Stimulated activated CD4-positive, alpha-beta T cell treated with anti-CD3 and anti-CD28 coated beads, Interleukin-4, amount 100 ng/mL, for 4 hours (primary cell): ENCODE results near the gene PGR.

Source experiments
- DNase-seq, 2 experiments: peaks; one replicate each; pipeline ENCODE4 v3.0.0-alpha.2; 2020

PGR gene

DNA sequence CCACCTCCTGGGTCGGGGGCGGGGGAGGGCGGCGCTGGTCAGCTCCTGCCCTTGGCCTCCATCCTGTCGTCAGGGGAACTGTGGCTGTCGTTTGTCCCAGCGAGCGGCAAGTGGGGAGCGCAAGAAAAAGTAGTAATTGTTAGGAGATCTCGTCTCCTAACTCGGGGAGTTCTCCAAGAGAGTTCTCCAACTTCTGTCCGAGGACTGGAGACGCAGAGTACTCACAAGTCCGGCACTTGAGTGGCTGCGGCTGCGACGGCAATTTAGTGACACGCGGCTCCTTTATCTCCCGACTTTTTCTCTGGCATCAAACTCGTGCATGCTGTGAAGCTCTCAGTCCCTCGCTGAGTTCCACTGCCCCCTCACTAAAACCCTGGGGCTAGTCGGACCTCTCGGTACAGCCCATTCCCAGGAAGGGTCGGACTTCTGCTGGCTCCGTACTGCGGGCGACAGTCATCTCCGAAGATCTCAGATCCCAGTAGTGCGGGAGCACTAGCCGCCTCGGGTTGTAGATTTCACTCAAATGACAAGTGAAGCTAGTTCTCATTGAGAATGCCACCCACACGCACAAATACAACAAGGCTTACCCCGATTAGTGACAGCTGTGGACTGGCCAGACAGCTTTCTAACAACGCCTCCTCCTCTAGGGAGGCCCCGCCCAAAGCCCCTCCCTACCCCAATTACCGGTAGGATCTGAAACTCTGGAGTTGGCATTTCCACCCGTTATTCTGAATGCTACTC lies at the start of gene PGR:
TSS of gene PGR (minus strand) at position 611 of the 741 bp plus-strand sequence. CDS start 743 bp downstream, outside the sequence.
- no peak for DNase-seq

DNA sequence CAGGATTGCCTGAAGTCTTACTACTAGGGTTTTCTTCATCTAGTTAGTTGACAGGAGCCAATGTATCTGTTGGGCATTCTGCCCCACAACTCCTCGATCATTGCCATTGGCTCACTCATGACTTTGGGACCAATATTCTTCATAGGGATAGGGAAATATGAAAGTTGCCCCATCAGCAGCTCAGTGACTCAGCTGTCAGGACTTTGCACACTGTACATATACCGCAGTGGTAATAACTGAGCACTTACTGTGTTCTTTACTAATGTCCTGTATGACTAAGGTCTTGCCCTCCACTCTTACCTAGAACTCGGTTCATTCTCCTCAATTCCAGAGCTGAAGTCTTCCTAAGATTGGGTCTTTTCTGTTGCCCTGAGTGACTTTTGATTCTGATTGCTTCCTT lies 46.8 kb upstream of the PGR start:
- no peak for DNase-seq

DNA sequence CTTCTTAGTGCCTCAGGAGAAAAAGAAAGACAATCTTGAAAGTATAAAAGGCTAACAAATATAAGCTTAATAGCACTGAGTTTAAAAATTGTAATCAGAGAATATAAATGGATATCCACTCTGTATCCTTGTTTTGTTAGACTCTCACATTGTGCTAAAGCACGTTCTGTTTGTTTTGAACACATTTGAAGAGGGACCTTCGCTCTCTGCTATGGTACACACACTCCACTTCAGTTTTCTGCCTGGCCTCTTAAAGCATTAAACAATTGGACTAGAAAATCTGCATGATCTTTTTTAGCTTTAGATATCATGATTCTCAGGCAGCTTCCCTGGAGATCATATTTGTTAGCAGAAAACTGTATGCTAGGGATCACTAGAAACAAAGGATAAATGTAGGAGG lies 40.3 kb upstream of the PGR start:
- DNase-seq = no peak

DNA sequence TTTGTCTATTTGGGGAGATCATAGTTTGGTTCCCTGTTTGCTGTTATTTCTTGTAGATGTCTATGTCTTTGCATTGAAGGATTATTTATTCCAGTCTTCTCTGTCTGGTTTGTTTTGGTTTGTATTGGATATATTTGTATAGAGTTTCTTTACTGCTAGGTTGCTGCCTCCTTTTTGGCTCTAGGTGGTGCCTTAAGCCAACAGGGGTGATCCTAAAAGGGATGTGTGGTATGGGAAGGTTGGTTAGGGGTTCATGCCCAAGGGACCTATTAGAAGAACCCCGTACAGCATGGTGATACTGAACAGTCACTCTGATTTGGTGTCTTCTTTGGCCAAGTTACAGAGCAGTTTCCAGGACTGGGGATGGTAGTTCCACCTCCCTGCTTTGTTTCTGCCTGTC lies 36.4 kb upstream of the PGR start:
- no peak for DNase-seq

DNA sequence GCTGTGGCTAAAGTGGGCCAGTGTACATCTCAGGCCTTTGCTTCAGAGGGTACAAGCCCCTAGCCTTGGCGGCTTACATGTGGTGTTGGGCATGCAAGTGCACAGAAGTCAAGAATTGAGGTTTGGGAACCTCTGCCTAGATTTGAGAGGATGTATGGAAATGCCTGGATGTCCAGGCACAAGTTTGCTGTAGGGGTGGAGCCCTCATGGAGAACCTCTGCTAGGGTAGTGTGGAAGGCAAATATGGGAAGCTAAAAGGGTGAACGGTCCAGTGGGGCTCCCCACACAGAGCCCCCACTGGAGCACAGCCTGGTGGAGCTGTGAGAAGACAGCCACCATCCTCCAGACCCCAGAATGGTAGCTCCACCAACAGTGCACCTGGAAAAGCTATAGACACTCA lies 28.5 kb upstream of the PGR start:
- no peak for DNase-seq

DNA sequence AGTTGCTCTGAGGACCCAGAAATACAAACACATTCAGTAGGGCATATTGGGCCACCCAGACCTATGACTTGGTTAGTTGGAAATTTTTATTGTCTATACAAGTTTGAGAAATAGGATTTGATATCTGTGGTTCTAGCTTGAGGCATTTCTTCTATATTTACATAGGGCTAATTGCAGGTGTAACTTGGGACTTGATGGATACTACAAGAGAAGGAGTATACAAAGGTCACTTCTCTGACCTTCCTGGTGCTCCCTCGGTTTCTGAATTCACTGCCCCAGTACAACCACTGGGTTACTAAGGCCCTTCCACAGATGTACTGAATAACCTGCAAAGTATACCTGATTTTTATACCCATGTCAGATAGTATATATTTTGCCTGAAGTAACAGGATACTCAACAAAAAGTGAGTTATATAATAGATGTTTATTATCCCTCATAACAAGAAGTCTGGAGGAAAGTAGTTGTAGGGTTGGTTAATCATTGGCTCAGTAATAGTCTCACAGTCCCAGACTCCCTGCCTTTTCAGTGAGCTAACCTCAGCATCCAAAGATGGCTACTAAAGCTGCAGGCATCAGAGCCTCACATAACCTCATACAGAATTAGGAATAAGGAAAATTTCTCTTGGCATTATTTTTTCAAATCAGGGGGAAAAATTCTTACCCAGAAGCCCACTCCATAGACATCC lies 8.8 kb upstream of the PGR start:
- no peak for DNase-seq

DNA sequence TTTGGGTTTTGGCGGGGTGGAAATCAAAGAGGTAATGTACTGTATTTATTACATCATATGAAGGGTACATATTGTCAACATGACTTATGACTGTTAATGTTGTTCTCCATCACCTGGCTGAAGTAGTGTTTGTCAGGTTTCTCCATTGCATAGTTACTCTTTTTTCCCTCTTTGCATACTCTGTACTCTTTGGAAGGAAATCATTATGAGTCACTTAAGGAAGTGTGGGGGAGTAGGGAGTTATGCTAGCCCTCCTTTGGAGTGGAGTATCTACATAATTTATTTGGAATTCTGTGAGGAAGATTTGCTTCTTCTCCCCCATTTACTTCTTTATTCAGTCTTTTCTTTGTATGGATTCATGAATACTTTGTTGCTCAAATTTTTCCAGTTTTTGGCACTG lies 3.6 kb upstream of the PGR start:
- DNase-seq = no peak

DNA sequence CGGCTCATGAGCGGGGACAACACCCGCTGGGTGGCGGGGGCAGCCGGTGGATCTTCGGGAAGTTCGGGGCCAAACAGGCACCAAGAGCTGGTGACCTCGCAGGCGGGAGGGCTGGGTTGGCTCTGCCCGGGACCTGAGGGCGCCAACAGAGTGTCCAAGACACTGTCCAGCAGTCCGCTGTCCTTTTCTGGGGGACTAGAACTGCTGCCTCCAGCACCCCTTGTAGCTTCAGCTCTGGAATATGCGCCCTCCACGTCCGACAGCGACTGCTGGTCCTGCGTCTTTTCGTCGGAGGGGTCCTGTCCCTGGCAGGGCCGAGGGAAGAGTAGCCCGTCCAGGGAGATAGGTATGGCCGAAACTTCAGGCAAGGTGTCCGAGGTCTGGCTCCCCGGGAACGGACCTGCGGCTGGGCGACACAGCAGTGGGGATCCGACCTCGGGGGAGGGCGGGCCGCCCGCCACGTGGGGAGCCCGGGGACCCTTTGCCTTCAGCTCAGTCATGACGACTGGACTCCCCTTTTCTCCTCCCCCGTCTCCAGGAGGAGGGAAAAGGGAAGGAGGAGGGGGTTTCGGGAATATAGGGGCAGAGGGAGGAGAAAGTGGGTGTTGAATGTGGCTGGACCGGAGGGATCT lies 926 bp downstream of the PGR start:
- no peak for DNase-seq

DNA sequence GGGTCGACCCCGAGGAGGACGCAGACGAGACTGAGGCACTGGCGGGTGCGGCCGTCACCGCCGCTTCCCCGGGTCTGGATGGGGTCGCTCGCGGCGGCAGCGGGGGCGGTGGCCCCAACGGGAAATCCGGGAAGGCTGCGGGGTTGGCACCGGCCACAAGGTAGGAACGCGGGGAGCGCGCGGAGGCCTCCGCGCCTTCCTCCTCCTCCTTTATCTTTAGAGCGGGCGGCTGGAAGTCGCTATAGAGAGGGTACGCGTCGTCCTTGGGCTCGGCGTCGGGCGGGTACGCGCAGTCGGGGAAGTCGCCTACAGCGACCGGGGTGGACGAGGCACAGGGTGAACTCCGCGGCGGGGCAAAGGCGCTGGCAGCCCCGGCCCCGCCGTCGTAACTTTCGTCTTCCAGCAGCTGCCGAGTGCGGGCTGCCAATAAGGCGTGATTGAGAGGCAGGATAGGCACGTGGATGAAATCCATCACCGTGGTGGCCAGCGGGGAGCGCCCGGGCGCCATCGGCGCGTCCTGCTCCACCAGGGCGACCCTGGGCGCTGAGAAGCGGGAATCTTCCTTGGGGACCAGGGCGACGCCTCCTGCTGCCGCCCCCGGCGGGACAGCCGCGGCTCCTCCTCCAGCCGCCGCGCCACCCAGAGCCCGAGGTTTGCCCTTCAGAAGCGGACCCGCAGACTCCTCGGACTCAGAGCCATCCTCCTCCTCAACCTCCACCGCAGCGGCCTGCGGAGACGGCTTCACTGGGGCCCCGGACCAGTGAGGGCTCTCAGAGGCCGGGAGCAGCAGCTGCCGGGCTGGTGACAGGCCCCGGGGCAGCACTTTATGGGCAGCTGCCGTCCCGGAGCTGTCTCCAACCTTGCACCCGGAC lies 1.7 kb downstream of the PGR start:
- no peak for DNase-seq

DNA sequence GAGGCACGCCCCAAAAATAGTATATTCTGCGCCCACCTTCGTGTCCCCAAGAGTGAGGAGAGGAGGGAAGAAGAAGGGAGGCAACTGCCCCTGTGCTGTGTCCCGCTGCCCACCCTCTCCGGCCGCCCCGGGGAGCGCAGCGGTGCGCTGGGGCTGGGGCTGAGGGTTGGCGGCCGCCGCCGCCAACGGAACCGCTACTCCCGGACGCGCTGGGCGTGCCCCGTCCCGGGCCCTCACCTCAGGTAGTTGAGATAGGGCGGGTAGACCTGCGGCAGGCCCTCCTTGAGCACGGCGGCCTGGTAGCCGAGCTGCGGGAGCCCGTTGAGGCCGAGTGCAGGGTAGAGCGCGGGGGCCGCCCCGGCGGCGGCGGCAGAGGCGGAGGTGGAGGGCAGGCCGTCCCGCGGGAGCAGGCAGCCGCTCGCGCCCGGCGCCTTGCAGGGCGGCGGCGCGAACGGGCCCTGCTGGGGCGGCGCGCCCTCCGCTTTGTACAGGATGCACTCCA lies 2.4 kb downstream of the PGR start:
- DNase-seq = no peak

DNA sequence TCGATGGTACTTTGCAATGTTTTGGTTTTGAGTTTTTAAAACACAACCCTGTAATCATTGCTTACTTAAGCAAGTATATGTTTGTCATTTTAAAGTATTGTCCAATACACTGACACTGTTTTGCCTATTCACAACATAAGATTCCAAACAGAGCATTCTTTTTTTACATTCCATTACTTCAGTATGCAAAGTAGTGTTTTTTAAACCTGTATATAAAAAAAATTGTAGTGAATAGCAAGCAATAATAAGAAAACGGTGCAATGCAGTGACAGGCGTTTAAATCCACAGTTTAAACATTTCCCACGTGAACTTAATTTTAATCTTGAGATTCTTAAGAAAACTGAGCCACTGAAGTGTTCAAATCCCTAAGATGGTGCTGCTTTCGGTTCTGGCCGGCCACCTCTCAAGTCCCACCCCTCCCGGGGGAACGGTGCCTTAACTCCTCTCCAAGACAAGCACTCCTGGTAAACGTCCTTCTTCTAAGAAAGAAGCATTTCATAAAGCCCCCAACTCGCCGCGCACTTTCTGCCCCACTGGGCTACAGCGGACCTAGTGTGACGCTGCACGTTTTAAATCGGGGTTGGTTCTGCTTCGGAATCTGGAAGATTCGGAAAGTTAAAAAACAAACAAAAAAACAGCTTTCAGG lies 2.9 kb downstream of the PGR start:
- DNase-seq = no peak

DNA sequence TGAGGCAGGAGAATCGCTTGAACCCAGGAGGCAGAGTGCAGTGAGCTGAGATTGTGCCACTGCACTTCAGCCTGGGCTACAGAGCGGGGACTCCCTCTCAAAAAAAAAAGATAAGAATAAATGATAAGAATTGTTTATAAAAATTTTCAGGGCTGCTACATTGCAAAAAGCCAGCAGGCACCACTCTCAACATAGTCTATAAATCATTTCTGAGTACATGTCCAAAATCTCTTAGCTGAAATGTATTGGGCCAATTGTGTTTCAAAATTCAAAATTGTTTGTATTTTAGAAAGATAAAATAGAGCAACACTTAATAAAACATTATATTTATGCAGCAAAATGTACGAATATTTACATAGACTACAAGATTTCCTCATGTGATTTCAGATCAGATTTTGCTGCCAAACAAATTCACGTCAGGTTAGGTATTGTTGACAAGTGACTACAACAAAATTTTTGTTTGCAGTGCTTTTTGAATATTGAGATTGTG lies 13.9 kb downstream of the PGR start:
- no peak for DNase-seq

DNA sequence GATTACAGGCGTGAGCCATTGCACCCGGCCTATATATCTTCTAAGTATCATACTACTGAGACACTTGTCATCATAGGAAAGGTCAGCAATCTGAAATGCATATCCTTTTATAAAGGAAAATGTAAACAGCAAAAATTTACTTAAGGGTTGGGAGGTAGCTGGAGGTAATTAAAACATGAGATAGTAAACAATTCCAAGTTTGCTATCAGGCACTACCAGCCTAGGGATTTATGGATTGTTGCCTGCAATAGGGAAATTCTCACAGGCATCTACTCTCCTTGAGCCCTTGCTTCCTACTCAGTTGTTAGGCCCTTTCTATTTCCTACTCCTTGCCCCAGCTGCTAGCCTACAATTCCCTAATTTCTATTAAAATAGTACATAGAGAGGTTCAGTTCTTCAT lies 16.1 kb downstream of the PGR start:
- DNase-seq = no peak

DNA sequence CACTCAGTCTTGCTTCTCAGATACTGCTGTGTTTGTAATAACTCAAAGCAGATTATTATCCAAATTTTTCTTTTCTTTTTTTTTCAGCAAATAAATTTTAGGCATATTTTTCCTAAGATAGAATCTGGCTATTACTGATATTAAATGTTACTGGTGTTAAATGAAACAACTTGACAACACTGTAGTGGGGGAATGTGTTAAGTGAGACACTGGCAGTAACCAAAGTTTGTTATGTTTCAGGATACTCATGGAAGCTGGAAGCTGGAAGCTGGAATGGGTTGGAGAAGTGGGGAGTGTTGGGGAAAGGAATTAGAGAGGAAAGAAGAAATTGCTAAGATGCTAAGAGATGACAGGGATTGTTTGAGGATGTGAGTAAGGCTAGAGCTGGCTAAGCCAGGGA lies 24.9 kb downstream of the PGR start:
- no peak for DNase-seq

DNA sequence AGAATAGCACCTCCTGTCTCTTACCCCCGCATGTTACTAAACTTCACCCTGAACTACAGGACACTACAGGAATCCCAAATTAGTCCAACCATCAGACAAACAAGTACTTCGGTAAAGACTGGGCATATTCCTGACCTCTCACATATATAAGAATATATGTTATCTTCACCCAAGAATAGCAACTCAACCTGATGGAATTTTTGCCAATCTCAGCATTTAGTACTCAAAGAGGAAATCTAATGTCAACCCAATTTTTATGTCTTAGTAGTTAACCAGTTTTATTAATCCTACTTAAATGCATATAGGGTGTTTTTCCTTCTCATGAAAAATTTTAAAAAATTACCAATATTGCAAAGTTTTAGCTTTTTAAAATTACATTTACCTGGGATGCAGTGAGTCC lies 26.2 kb downstream of the PGR start:
- no peak for DNase-seq

DNA sequence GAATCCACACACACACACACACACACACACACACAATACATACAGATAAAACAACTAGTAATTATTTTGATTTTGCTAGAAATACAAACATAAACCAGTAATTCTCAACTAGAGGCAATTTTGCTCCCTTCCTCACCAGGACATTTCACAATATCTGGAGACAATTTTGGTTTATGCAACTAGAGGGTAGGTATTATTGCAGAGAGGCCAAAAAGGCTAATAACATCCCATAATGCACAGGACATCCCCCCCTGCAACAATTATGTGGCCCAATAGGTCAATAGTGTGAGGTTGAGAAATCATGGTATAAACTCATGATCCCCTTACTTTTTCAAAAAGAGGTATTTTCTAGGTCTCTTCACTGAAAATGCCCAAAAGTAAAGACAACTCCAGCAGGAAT lies 29.0 kb downstream of the PGR start:
- DNase-seq = no peak

DNA sequence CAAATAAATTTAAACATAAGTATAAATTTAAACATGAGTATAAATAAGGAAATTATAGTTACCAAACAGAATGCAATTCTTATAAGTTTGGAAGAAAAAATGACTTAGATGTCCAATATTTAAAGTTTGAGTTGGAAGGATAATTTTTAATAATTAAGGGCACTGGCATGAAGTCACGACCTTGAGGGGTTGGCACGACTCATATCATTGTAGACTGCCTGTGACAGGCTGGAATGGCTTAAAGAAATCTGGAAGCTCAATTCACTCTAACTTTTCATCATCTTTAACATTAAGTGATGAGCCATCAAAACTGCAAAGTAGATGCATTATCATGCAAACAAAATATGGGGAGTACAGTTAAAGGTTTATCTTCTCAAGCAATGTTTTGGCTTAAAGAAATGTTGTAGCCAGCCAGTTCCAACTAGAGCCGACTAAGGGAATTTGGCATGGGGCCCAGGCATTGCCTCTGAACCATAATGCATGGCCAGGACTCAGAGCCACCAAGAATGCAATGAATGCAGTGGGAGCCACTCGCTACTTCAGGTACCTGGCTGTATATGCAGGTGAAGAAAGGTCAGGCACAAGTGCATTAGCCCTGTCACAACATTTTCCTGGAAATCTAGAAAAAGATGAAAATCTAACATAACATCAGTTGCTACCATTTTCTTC lies 33.4 kb downstream of the PGR start:
- DNase-seq = no peak

DNA sequence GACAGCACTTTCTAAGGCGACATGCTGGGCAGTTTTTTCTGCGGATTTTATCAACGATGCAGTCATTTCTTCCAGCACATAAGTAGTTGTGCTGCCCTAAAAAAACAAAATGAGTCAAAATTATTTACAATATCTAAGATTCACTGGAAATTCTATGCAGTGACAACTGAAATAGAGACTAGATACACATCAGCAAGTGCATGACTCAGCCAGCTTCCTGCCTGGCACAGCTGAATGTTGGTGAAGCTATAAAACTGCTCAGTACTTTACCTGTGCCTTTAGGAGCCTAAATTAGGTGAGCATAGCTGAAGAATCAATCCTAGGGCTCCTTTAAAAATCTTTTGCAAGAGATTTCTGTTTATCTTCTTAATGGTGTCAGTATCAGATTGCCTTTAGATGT lies 37.8 kb downstream of the PGR start:
- no peak for DNase-seq

DNA sequence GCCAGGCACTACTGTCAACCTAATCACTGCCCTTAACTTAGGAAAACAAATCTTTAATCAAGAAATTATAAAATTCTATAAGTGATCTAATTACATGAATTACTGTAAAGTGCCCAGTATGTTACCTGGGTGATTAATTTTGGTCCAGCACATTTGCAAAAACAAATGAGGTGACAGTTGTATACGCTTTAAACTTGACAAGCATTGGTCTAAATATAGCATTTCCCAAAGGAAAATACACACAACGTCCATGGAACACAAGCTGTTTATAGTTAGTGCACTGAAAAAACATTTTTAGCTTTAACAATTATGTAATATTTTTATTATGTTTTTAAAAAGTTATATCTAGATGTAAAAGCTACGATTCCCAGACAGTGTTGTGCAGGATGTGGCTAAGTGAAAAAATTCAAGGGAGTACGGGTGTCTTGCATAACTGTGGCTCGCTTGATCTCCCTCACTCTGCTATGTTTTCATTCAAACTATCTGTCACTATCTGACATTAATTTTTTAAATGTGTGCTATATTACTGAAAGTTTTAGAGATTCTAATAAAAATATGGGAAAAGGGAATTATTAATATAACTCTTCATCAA lies 38.8 kb downstream of the PGR start:
- DNase-seq = no peak

DNA sequence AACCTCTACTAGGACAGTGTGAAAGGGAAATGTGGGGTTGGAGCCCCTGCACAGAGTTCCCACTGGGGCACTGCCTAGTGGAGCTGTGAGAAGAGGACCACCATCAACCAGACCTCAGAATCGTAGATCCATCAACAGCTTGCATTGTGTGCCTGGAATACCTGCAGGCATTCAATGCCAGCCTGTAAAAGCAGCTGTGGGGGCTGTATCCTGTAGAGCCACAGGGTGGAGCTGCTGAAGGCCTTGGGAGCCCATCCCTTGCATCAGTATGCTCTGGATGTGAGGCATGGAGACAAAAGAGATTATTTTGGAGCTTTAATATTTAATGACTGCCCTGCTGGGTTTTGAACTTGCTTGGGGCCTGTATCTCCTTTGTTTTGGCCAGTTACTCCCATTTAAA lies 46.3 kb downstream of the PGR start:
- DNase-seq = no peak

DNA sequence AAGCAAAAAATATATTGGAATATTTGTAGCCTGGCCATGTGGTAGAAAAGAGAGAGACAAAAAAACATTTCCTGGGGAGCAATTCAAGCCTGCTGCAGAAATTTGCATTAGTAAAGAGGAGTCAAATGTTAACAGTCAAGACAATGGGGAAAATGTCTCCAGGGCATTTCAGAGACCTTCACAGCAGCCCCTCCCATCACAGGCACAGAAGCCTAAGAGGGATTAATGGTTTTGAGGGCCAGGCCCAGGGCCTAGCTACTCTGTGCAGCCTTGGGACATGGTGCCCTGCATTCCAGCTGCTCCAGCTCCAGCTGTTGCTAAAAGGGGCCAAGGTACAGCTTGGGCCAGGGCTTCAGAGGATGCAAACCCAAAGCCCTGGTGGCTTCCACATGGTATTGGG lies 46.8 kb downstream of the PGR start:
- no peak for DNase-seq
